DMS53 (cell line): ENCODE measurements around the gene HASPIN.

Experiments
- DNase-seq: peaks from one replicate; lab custom pipeline; 2025; lab: John Stamatoyannopoulos, UW

The HASPIN gene

DNA sequence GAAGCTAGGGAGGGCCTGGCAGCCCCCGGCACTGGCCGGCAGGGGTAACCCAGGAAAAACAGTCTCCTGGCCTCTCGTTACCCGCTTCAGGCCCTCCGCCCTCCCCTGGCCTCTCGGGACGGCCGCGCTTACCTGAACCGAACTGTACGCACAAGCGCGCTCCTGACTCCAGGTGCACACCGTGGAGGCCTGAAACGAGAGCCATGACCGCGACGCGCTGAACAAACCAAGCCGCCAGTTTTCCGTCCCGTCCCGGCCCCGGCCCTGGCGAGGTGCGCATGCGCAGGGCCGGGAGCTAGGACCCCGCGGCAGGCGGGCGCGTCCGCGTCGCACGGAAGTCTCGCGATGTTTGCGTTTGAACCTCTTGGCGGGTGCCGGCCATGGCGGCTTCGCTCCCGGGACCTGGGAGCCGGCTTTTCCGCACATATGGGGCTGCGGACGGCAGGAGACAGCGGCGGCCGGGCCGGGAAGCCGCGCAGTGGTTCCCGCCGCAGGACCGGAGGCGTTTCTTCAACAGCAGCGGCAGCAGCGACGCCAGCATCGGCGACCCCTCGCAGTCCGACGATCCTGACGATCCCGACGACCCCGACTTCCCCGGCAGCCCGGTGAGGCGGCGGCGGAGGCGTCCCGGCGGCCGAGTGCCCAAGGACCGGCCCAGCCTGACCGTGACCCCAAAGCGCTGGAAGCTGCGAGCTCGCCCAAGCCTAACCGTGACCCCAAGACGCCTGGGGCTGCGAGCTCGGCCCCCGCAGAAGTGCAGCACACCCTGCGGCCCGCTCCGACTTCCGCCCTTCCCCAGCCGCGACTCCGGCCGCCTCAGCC, at the start of gene HASPIN:
HASPIN (plus strand) TSS at position 348 of the 822 bp plus-strand sequence; CDS start at position 381, 33 bp downstream.
- DNase-seq = peak; percentile 94

DNA sequence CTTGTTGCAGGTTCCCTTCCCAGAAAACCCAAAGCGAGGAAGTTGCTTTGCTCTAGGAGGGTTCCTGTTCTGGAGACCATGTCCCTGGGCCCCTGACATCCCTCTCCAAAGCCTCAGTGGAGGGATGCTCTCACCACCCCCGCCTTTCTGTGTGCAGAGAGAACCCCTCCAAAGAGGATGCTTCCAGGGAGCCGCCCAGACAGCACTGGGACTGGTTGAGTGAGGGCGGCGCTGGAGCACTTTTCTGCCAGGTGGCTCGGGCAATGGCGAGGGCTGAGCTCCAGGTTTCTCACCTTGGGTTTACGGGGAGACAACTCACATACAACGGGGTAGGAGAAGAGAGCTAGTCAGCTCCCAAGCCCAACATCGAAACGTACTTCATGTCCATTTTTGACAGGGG, 47.8 kb upstream of the HASPIN start:
- no peak for DNase-seq

DNA sequence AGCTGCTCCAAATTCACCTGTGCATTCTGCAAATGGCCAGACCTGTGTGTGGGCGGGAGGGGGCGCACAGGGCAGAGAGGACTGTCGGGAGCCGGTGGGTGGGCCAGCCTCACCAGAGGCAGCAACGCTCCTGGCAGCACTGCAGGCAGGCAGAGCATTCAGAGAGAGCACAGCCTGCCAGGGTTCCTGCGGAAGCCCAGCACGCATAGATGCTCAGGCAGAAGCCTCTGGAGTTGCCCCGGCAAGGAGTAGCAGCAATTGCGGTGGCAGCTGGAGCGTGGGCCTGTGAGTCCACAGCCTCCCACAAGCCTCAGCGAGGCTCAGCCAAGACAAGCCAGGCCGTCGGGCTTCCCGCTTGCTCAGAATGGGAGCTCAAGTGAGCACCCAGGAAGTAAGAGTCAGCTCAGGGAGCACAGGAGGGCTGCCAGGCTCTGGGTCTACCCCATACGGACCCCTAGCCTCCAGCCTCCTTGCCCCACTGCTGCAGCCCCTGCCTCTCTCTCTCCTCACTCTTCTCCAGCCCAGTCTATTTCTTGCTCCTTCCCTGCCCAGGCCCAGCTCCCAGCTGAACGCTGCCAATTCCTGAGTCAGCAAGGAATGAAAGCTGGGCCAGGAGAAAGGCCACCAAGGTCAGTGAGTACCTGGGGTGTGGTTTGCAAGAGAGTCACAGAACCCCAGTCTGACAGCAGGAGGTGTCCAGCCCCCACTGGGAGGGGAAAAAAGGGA, 45.4 kb upstream of the HASPIN start:
- no peak for DNase-seq

DNA sequence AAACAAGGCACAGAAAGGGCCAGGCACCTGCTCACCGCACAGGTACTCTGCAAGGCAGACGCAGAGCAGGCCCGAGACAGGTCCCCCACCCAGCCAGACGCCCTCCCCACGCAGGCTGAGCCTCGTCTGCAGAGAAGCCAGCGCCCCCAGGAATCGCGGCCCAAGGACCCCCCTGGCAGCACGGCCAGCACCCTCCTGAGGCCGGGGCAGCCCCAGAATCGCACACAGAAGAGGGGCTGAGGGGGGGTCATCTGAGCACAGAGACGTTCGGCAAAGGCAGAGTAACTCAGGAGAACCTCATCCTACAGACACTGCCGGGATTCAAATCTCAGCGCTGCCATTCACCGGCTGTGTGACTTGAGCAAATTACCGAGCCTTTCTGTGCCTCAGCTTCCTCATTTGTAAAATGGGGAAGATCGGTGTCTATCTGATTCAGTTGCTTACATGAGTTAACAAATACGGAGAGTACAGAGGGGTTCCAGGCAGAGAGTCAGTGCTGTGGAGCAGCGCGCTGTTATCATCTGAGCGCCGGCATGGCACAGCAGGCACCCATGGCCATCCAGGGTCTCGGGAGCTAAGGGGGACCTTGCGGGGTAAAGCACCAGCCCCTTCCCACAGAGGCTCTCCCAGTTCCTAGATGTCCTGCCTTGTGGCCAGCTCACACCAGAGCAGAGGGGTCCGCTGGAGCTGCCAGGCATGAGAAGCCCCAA, 44.7 kb upstream of the HASPIN start:
- DNase-seq = no peak

DNA sequence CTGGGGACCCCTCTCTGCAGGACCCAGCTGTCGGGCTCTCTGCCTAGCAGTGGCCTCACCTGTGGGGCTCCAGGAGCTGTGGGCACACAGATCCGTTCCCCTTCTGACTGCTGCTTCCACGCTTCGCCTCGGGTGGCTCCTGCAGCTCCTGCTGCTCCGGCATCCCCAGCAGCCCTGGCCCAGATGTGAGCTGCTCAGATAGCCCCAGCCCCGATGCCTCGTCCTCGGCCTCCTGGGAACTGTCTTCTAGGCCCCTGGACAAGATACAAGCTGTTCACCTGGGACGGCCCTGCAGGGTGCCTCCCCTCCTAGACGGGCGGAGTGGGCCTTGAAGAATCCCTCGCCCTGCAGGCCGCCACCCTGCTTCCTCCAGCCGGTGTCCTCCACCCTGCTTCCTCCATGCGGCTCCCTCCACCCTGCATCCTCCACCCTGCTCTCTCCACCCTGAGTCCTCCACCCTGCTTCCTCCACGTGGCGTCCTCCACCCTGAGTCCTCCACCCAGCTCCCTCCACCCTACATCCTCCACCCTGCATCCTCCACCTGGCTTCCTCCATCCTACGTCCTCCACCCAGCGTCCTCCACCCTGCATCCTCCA, 44.1 kb upstream of the HASPIN start:
- DNase-seq = no peak

DNA sequence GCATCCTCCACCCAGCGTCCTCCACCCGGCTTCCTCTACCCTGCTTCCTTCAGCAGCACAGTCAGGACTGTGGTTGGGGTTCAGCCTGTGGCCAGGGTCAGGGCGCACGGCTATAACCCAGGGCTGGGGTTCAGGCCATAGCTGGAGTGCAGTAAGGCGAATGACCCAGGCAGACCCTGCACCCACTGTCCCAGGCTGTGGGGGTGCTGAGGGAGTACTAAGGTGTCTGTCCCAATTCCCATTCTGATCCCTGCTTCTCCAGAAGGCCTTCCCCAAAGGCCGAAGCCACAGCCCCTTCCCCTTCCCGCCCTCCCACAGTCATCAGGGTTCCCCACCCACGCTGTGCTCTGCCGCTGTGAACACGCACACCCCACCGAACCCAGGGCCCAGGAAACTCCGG, 42.6 kb upstream of the HASPIN start:
- DNase-seq = no peak

DNA sequence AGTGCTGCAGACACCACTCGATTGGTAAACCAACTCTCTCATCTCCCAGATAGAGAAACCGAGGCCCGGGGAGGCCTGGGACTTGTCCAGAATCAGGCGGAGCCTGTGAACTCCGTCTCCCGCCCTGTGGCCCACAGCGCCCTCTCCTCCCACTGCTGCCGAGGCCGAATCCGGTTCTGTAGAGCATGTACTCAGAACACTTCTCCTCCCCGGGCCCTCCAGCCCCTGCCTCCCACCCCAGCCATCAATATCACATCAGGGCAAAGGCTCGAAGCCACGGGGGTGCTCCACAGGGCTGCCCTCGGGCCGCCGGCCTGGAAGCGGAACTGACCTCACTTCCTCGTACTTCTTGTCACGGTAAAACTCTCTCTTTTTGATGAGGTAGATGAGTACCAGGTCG, 42.1 kb upstream of the HASPIN start:
- DNase-seq = no peak

DNA sequence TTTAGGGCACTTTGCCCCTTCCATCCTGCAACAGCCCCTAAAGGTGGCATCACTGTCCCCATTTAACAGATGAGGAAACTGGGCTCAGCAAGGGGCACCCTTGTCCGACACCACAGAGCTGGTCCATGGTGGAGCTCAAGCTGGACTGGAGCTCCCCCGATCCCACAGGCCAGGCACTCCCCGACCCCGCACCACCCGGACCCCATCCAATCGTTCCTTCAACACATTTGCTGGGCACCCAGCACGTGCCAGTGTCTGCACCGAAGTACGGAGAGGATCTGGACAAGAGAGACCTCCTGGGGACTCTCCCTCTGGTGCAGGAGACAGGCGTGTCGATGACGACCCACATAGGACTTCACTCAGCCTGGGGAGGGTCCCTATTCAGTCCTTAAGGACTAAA, 41.7 kb upstream of the HASPIN start:
- DNase-seq = no peak

DNA sequence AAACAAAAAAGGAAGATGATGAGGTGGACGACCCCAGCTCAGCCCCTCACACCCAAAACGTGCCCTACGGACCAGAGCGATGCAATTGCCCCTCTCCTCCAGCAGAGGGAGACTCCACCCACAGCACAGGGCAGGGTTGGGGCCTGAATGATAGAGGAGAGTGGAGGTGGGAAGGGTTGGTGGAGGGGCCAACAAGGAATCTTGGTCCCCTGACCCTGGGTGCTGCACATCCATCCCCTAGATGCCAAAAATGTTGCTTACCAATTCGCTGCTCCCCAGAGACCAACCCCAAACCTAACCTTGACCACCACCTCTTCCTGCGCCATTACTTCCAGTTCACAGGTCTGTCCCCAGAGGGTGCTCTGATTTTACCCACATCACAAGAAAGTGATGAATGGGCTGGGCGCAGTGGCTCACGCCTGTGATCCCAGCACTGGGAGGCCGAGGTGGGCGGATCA, 40.6 kb upstream of the HASPIN start:
- DNase-seq = peak; percentile 54

DNA sequence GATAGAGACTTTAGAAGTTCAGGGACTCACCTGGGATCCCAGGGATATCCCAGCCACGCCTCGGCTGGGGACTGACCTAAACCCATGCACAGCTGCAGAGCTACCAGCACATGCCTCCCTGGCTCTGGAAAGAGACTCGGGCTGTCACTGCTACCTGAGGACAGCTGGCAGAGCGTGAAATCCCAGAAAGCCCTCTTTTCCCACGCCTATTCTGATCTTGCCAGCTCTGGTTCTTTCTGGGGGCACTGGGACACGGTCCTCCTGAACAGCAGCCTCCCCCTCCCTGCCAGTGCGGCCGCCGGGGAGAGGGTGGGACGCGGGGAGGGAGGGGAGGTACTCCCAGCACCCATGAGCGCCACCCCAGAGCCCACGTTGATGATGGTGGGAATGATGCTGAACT, 38.5 kb upstream of the HASPIN start:
- DNase-seq = no peak

DNA sequence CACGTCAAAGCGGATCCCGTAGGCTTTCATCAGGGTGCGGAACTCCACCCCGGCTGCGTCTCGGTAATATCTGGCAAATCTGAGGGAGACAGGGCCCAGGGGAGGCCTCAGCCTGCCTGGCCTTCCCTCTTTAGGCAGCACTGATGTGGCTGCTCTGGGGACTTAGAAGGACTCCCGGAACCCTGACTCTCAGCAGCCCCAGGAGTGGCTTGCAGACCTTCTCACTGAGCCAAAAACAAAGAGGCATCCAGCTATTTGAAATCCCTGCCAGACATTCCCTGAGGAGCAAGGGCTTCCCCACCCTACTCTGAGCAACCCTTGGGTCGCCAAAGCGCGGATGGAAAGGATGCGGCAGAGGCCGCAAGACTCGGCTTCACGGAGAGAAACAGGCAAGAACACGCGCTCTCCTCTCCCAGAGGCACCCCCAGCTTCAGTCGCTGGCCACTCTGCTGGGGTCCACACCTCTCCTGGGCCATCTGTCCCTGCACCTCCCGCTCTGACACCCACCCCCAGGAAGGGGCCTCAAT, 35.6 kb upstream of the HASPIN start:
- DNase-seq = no peak

DNA sequence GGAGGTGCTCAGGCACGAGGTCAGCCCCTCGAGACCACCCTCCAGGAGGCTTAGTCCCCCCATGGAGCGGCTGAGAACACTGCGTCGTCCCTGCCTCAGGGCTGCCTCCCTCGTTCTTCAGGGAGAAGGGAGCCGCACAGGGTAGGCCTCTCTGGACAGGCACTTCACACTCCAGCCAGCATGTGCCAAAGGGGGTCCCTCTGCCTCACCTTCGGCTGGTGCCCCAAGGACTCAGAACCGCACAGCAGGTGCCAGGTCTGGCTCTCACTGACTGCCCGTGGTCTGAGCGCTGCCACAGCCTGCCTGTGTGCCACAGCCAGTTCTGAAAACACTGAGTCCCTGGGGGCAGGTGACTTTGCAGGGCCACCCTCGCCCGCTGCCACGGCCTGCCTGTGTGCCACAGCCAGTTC, 34.8 kb upstream of the HASPIN start:
- DNase-seq = no peak

DNA sequence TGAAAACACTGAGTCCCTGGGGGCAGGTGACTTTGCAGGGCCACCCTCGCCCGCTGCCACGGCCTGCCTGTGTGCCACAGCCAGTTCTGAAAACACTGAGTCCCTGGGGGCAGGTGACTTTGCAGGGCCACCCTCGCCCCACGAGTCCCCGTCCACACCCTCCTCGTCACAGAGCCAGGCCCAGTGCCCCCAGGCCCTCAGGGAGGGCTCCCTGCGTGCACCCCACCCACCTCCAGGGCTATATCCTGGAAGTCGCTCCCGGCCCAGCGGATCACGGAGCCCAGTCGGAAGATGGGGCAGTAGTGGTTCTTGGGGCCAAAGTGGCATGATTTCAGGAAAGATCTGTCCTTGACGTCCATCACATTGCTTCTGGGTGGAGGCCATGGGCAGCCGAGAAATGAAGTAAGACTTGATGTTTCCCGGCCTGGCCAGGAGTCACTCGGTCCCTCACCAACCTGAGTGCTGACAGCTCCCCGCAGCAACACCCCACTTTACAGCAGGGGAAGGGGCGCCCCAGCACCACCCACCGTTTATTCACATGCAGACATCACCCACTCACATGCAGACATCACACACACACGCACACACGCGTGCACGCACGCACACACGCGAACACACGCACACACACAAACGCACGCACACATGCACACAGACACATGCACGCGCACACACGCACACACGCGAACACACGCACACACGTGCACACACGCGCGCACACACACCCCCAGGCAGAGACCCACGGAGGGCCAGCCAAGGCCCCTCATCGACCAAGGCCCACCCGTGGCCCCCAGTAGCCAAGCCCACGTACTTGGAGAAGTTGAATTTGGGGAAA, 34.2 kb upstream of the HASPIN start:
- DNase-seq = no peak

DNA sequence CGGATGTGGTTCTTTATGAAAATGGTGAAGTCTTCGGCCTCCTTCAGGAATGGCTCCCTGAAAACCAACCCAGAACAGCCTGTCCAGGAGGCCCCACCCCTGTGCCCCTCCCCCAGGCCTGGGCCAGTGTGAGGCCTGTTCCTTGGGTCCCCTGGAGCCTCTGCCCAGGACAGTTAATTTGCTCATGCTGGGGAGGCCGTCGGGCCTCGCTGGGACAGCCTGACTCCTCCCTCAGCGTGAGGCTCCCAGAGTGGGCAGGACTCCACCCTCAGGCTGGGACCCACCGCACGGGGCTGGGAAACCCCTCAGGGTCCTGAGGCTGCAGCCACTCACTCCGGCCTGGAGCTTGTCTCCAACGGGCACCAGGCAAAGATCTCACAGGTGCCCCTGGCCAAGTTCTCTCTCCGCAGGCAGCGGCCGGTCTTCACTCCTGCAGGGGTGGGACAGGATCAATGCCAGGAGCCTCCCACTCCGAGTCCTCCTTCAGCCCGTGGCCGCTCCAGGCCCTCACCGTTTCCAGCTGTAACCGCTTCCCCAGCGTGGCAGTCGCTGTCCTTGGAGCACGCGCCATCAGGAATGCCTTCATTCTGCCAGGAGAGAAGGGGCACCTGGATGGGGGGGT, 33.5 kb upstream of the HASPIN start:
- DNase-seq = no peak

DNA sequence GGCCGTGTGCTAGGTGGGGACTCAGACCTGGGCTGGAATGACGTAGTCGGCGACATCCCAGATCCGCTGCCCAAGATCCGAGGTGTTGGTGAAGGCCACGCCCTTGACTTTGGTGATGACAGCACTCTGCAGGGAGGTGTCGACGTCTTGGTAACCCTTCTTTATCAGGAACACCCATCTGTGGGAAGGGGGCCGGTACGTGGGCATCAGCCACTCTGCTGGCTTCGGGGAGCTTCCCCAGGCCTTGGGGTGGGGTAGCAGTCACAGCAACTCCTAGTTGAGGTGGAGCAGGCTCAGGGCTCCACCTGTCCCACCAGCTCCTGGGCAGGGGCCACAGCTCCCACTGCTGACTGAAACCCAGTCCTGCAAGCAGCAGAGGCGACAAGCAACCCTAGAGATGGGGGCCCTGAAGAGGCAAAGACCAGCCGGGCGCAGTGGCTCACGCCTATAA, 32.1 kb upstream of the HASPIN start:
- no peak for DNase-seq

DNA sequence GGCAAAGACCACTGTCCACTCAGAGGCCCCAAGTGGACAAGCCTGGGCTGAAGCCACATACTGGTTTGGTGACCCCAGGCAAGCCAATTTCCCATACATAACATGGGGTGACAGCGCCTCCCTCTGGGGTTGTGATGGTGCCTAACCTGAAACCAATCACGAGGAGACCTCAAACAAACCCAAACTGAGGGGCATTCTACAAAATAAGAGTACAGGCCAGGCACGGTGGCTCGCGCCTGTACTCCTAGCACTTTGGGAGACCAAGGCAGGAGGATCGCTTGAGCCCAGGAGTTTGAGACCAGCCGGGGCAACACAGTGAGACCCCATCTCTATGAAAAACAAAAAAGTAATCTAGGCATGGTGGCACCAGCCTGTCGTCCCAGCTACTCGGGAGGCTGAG, 31.4 kb upstream of the HASPIN start:
- no peak for DNase-seq

DNA sequence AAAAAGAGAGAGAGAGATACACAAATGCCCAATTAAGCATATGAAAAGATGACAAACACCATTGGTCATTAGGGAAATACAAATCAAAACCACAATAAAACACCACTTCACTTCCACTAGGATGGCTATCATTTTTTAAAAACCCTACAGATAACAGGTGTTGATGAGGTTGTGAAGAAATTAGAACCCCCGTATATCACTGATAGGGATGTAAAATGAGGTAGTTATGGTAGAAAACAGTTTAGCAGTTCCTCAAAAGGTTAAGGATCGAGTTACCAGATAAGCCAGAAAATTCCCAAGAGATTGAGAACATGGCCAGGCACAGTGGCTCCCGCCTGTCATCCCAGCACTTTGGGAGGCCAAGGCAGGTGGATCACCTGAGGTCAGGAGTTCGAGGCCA, 30.6 kb upstream of the HASPIN start:
- DNase-seq = no peak

DNA sequence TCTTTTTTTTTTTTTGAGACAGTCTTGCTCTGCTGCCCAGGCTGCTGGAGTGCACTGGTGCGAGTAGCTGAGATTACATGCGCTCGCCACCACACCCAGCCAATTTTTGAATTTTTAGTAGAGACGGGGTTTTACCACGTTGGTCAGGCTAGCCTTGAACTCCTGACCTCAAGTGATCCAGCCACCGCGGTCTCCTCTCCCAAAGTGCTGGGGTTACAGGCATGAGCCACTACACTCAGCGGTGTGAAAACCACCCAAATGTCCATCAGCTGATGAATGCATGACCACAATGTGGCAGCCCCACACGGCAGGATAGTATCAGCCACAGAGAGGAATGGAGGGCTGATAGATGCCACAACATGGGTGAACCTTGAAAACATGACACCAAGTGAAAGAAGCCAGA, 29.9 kb upstream of the HASPIN start:
- DNase-seq = no peak

DNA sequence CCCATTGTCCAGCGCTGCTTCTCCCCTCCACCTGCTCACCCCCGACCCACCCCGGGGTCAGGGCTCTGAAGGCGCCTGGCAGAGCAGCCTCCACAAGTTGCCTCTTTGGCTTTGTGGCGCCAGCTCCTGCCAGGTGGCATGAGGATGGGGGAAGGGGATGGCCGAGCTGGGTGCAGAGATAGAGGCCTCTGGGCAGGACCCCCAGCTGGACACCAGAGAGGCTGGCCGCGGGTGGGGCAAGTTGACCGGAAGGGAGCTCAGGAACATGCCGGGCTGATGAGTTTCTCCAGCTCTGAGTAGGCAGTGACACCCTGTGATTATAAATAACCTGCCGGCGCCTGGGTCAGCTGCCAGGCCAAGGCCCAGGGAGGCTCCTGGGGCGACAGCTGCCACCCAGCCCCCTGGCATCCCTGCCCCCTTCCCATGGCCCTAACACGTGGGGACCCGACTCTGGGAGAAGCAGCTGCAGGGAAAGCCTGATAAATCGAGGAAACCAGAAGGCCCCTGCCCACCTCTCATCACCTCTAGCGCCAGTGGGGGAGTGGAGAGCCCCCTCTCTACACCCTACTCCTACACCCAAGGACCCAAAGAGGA, 28.5 kb upstream of the HASPIN start:
- peak; percentile 51 for DNase-seq

DNA sequence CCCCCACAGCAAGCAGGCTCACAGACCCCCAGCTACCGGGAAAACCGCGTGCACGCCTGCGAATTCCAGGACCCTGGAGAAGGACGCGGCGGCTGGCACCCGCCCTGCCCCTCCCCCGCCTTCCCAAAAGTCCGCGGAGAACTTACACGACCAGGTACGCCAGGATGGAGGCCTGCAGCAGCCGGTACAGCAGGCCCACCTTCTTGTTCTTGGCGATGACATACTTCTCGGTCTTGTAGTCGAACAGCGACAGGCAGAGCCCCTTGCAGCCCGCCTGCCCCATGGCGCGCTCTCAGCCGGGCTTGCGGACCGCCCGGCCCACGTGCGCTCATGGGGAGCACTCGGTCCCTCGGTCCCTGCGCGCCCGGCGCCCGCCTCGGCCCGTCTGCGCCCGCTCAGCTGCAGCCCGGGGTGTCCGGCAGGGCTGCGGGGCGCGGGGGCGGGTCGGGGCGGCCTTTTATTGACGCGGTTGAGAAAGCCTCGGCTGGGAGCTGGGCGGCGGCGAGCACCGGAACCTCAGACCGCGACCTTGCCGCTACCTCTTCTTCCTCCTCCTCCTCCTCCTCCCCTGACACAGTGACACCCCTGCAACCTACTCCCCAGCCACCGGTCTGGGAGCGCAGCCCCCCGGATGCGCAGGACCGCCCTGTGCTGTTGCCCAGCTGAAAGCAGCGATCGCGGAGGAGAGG, 27.8 kb upstream of the HASPIN start, which contains the start of gene P2RX5:
P2RX5 (minus strand) TSS at position 433 of the 689 bp plus-strand sequence; CDS start at position 283, 150 bp downstream.
- peak; percentile 54 for DNase-seq
